PC-9 (cell line): ENCODE results near the gene BLOC1S1. TPM values are rescaled to one million over a fixed set of nuclear protein-coding genes. Genes with fewer than 3 reads are reported as not detected.

Experiments used
- BruUV-seq: library from RNA; stranded (reverse); fragments of 400-500 nt; replicated peaks from 2 replicates; lab custom pipeline; 2021; lab: Mats Ljungman, UMichigan
- CTCF ChIA-PET: fragments of 300-600 bp; sonication (Branson Sonifier 250); formaldehyde crosslinking; loops from one replicate; lab custom pipeline; 2022; ENCODE audit warnings: antibody characterized with exemption; lab: Charles Lee
- POLR2A ChIA-PET: fragments of 300-600 bp; sonication (Branson Sonifier 250); formaldehyde crosslinking; loops from one replicate; lab custom pipeline; 2022; ENCODE audit warnings: antibody characterized with exemption; ENCODE audit not compliant: unreplicated experiment; lab: Charles Lee
- DNase-seq, 2 experiments: peaks; one replicate each; pipeline versions ENCODE4 v3.0.0 to v3.0.0-alpha.2; 2015 to 2022; ENCODE audit warnings: mixed read lengths in 1 of 2
- H2AFZ ChIP-seq: fragments of 200-600 bp; sonication (generic); 2 replicates; pipeline ENCODE4 v1.8.1; 2017; ENCODE audit warnings: antibody characterized with exemption
- H3F3A ChIP-seq: fragments of 200-600 bp; sonication (generic); 2 replicates; pipeline ENCODE4 v1.8.1; 2017; ENCODE audit warnings: antibody characterized with exemption, mild to moderate bottlenecking, low read depth; ENCODE audit not compliant: insufficient read depth
- H3K27ac ChIP-seq: fragments of 200-600 bp; sonication (generic); 2 replicates; pipeline ENCODE4 v1.6.1; 2016; ENCODE audit warnings: mixed run types
- H3K27me3 ChIP-seq: fragments of 200-600 bp; sonication (generic); 2 replicates; pipeline ENCODE4 v1.6.1; 2016; ENCODE audit warnings: low read depth, mixed run types; ENCODE audit not compliant: insufficient read depth
- H3K36me3 ChIP-seq: fragments of 200-600 bp; sonication (generic); 2 replicates; pipeline ENCODE4 v1.6.1; 2016; ENCODE audit warnings: low read depth, mixed run types
- H3K4me1 ChIP-seq: fragments of 200-600 bp; sonication (generic); replicated peaks from 2 replicates; pipeline ENCODE4 v1.6.1; 2016; ENCODE audit warnings: mixed run types; ENCODE audit not compliant: insufficient read depth
- H3K4me2 ChIP-seq: fragments of 200-600 bp; sonication (generic); 2 replicates; pipeline ENCODE4 v1.6.1; 2017; ENCODE audit warnings: mixed run types
- H3K4me3 ChIP-seq: fragments of 200-600 bp; sonication (generic); 2 replicates; pipeline ENCODE4 v1.6.1; 2016; ENCODE audit warnings: mixed run types
- H3K79me2 ChIP-seq: fragments of 200-600 bp; sonication (generic); 2 replicates; pipeline ENCODE4 v1.6.1; 2017; ENCODE audit warnings: low read depth, mixed run types
- H3K9me2 ChIP-seq: fragments of 200-600 bp; sonication (generic); 2 replicates; pipeline ENCODE4 v1.8.1; 2017; ENCODE audit warnings: mild to moderate bottlenecking; ENCODE audit not compliant: insufficient read depth
- H3K9me3 ChIP-seq: fragments of 200-600 bp; sonication (generic); 2 replicates; pipeline ENCODE4 v1.8.1; 2016; ENCODE audit warnings: low read depth; ENCODE audit not compliant: insufficient read depth
- H4K20me1 ChIP-seq: fragments of 200-600 bp; sonication (generic); 2 replicates; pipeline ENCODE4 v1.8.1; 2017; ENCODE audit not compliant: insufficient read depth
- CTCF ChIP-seq: fragments of 200-600 bp; sonication (generic); conservative IDR thresholded peaks from 2 replicates; pipeline ENCODE4 v1.6.1; 2017; ENCODE audit warnings: mixed run types, antibody characterized with exemption, mild to moderate bottlenecking, moderate library complexity
- EZH2 ChIP-seq: fragments of 200-600 bp; sonication (generic); IDR thresholded peaks from 2 replicates; pipeline ENCODE4 v1.8.0; 2017; ENCODE audit warnings: antibody characterized with exemption, low read depth
- intact Hi-C: fragments of 100-400 bp; cut with micrococcal nuclease; formaldehyde crosslinking; loops from one replicate; pipeline ENCODE4 v1.10.0; 2022; ENCODE audit not compliant: unreplicated experiment
- total RNA-seq: library from RNA; stranded (reverse); gene quantifications from 2 replicates; pipeline ENCODE4 v1.2.3, GENCODE V29; 2021

The BLOC1S1 gene
- total RNA-seq, 1 experiment from 2014 or later: 81.1 TPM

- peak; percentile 46 to 60 for DNase-seq
- Histone ChIP-seq H3K27me3 (no peaks in the 10 kb centered on the region), H3K36me3 (no peaks in the 10 kb centered on the region), H4K20me1 (no peaks in the 10 kb centered on the region), H3K27ac (no peak overlapping the region), H3K4me1 (peaks cover 12% of the 10 kb centered on the region; the same call in 1 of the 2 replicates), H3K4me3 (peak overlapping the region; percentile 59), H3K4me2 (peak overlapping the region; percentile 91), H3F3A (peaks cover 10% of the 10 kb centered on the region; the same call in 1 of the 2 replicates), H3K79me2 (no peaks in the 10 kb centered on the region), H2AFZ (peak overlapping the region; percentile 69), H3K9me2 (no peaks in the 10 kb centered on the region), H3K9me3 (no peaks in the 10 kb centered on the region)
- POLR2A ChIA-PET: interaction anchor here (0.5 kb wide), 1 partner anchor 74 kb away, joined by 3 read pairs; the partner anchor contains the start of gene SARNP
- TF ChIP-seq CTCF (no peak), EZH2 (no peak)
- intact Hi-C loops: loop anchor here (5.0 kb wide), 1 partner anchor 74 kb away; the partner anchor contains the start of genes ORMDL2 and SARNP
- BruUV-seq: TSS peak; percentile 34
- CTCF ChIA-PET: no interaction called here
Measured at GRCh38 chr12:55743406-55744339, 27.8 kb downstream of the BLOC1S1 start.

GRCh38 chr12:55744340-55745030 lies 28.6 kb downstream of the BLOC1S1 start:
- no peak overlapping the region for H2AFZ ChIP-seq
- H3K4me3 ChIP-seq: peak overlapping the region; percentile 59; the same call in 1 of the 2 replicates
- ChIA-PET POLR2A (interaction anchor here (0.5 kb wide), 1 partner anchor 73 kb away, joined by 3 read pairs; the partner anchor contains the start of gene SARNP), CTCF (no interaction called here)
- H3K9me2 ChIP-seq: no peaks in the 10 kb centered on the region
- DNase-seq: no peak
- no peaks in the 10 kb centered on the region for H4K20me1 ChIP-seq
- no peaks in the 10 kb centered on the region for H3K27me3 ChIP-seq
- H3K4me1 ChIP-seq: peaks cover 12% of the 10 kb centered on the region; the same call in 1 of the 2 replicates
- H3K4me2 ChIP-seq: peak overlapping the region; percentile 91
- no peaks in the 10 kb centered on the region for H3K79me2 ChIP-seq
- H3K36me3 ChIP-seq: no peaks in the 10 kb centered on the region
- no peaks in the 10 kb centered on the region for H3K9me3 ChIP-seq
- peaks cover 10% of the 10 kb centered on the region; the same call in 1 of the 2 replicates for H3F3A ChIP-seq
- TF ChIP-seq EZH2: no peak
- TF ChIP-seq CTCF: no peak
- H3K27ac ChIP-seq: no peak overlapping the region
- intact Hi-C loops: loop anchor here (5.0 kb wide), 1 partner anchor 73 kb away; the partner anchor contains the start of genes ORMDL2 and SARNP
- no TSS peak for BruUV-seq
